GM21786 (cell line): ENCODE measurements around the gene SPTB.
"Not testable (repeated sequence)": the region's sequence is repeated elsewhere in the genome, so short reads cannot be mapped to it uniquely, and the experiment has no call there.

Experiments
- ATAC-seq: cut with Tn5 transposase; IDR thresholded peaks from one replicate; pipeline ENCODE4 v1.9.1; 2021; ENCODE audit not compliant: unreplicated experiment

SPTB gene

DNA sequence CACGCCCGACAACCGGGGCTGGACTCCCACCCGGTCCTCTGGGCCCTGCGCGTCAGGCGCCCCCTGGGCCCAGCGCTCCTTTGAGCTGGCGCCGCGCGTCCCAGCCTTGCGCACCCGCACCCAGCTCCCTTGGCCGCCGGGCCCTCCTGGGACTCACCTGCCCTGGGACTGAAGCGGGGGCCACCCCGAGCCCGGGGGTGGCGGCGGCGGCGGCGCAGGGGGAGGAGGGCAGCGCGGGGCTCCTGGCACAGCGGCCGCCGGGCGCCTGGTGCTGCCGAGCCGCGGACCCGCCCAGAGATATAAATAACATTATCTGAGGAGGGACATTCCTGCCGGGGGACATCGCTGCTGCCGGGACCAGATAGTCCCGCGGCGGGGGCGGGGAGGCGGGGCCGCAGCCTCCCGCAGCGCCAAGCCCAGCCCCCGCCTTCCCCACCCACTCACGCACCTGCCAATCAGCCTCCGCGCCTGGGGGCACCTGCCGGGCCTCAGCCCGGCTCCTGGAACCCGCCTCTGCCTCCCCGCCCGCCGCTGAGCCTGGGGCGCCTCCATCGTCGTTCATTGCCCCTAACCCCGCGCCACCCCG lies at the start of gene SPTB:
Gene SPTB, minus strand, starts transcription at position 273 of the 586 bp plus-strand sequence. CDS start 56,813 bp downstream, outside the sequence.
- ATAC-seq: no peak

- no peak for ATAC-seq
Measured at GRCh38 chr14:64929014-64929359, 49.3 kb upstream of the SPTB start.

DNA sequence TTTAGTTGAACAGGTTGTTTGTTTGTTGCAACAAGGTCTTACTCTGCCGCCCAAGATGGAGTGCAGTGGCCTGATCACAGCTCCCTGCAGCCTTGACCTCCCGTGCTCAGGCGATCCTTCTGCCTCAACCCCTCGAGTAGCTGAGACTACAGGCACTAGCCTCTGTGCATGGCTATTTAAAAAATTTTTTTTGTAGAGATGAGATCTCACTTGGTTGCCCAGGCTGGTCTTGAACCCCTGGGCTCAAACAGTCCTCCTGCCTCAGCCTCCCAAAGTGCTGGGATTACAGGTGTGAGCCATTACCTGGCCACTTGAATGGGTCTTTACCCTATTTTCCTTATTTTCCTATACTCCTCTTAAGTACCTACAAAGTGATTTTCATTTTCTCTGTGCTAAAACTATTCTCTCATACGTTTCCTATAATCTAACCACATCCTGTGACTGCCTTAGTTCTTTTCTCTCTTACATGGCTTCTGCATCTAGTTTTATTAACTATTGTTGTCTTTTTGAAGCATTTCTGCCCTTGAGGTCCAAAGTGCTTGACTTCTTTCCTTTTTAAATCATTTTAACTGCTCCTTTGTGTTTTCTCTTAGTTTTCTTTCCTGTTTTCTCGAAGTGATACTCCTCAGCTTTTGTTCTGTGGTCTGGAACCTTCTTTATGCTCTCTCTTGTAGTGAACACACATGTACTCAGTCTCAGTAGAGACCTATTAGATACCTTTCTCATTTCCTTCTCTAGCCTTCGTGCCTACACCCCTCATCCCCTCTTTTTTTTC lies 48.7 kb upstream of the SPTB start:
- peak; percentile 92 for ATAC-seq

GRCh38 chr14:64927031-64927430 lies 47.3 kb upstream of the SPTB start:
- no peak for ATAC-seq

DNA sequence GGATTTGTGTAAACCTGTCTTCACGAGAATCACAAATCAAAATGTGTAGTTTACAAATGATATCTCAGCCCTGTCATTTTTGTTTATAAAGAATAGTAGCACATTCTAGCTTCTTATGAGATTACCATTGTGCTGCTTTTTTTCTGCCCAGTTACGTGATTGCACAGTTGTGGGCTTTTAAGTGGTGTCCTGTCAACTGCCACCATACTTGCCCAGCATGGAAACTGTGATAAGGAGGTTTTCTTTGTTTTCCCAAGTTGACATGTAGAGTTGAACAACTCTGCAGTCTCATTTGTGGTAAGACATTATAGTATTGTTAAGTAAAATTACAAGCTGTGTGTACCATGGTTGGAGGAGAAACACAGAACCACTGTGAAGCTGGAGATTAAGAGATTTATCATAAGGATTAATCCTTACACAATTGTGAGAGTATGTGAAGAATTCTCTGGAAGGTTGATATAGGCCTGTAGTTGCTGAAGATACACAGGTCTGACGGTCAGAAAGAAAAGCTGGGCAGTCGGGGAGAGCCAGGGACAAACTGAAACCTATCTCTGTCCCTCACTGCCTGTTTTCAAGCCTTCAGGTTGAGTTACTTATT lies 46.8 kb upstream of the SPTB start:
- ATAC-seq: no peak

DNA sequence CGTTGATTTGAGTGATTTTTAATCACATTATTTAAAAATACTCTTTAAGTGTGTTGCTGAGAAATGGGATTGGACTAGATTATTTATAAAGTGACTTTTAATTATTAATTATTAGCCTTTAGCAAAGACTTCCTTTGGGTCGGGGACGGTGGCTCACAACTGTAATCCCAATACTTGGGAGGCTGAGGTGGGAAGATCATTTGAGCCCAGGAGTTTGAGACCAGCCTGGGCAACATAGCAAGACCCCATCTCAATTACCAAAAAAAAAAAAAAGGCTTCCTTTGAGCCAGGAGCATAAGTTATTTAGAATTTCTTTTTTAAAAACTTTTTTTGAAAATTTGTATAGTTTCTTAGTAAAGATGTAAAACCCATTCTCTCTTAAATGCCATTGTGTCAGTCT lies 43.3 kb upstream of the SPTB start:
- no peak for ATAC-seq

DNA sequence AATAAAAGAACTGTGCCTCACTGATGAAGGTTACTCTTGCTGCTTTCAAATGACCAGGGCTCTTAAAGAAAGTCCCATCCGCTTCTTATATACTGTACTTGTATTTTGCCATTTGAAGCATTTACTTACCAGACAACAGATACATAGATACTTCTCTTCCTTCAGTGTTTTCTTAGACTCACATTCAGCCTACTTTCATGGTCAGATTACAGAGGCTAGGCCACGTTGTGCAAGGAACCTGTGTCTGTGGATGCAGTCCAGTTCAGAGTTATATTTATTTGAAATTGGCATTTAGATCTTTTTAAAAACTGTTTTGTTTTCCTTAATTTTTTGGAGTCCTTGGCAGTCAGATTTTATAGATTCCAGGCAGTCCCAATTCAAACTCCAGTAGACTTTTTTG lies 40.8 kb upstream of the SPTB start:
- no peak for ATAC-seq

DNA sequence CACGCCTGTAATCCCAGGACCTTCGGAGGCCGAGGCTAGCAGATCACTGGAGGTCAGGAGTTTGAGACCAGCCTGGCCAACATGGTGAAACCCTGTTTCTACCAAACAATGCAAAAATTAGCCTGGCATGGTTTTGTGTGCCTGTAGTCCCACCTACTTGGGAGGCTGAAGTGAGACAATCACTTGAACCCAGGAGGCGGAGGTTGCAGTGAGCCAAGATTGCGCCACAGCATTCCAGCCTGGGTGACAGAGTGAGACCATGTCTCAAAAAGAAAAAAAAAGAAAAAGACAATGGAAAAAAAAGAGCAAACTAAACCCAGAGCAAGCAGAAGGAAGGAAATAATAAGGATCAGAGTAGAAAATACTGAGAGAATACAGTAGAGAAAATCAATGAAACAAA lies 39.9 kb upstream of the SPTB start:
- ATAC-seq: no peak

DNA sequence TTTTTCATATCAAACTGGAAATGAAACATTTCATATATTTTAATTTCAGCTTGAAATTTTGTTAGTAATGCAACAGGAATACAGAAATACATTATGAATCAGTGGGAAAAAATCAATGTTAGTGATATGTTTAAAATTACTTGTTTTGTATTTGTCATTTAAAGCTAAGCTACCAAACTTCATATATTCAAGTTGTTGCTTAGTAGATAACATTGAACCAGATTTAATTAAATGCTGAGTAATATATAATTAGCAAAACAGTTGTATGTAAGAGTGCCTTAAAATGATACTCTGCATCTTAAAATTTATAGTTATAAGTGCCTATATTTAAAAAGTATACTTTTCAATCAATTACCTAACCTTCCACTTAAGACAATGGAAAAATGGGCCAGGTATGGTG lies 39.5 kb upstream of the SPTB start:
- ATAC-seq: no peak

GRCh38 chr14:64918216-64918615 lies 38.5 kb upstream of the SPTB start:
- ATAC-seq: no peak

DNA sequence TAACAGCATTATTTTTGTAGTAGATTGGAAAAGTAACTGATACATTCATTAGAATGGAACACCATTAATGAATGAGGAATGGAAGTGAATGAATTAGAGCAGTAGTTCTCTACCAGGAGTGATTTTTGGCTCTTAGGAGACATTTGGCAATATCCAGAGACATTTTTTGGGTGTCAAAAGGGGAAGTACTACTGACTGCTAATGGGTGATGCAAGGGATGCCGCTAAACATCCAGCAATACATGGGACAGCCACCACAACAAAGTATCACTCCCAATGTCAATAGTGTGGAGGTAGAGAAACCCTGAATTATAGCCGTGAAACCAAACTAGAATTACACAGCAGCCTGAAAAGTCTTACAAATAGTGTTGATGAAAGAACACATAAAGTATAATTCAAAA lies 36.1 kb upstream of the SPTB start:
- ATAC-seq: no peak

- no peak for ATAC-seq
Measured at GRCh38 chr14:64915029-64915424, 35.3 kb upstream of the SPTB start.

DNA sequence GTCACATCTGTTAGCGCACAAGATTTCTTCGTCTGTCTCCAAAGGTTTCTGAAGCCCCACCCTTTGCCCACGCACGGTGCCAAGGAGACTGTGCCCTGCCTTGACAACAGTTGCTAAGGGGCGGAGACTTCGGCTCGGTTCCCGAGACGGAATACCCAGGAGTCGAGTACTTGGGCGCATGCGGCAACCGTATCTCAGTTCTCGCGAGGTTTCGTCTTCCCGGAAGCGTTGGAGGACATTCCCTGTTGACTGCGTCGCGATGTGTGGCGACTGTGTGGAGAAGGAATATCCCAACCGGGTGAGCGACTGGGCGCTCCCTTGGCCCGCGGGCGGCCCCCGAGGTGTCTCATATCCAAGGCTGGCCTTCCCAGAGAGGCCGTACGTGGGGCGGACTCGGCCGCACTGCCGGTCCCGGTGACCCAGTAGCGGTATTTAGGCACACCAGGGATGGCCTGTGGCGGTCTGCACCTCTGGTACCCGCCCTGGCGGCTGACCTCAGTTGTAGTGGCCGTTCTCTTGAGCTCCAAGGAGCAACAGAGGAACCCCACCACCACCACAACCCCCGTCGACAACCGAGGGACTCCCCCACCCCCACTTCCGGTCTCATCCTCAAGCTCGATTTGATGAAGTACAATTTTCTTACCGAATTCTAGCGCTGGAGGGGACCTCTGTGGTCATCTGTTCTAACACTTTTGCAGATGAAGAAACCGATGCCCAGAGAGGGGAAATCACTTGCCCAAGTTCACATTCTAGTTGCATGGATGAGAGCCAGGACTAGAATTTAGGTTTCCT lies 34.7 kb upstream of the SPTB start, which contains the start of gene CHURC1:
Gene CHURC1, plus strand, starts transcription at position 219 of the 792 bp plus-strand sequence. Its CDS starts 41 bp downstream, at position 260.
- peak; percentile 97 for ATAC-seq

DNA sequence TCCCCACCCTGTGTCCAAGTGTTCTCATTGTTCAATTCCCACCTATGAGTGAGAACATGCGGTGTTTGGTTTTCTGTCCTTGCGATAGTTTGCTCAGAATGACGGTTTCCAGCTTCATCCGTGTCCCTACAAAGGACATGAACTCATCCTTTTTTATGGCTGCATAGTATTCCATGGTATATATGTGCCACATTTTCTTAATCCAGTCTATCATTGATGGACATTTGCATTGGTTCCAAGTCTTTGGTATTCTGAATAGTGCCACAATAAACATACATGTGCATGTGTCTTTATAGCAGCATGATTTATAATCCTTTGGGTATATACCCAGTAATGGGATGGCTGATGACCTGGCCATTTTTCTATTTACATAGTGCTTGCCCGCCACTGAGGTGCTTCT lies 33.8 kb upstream of the SPTB start:
- ATAC-seq: not testable (repeated sequence)

DNA sequence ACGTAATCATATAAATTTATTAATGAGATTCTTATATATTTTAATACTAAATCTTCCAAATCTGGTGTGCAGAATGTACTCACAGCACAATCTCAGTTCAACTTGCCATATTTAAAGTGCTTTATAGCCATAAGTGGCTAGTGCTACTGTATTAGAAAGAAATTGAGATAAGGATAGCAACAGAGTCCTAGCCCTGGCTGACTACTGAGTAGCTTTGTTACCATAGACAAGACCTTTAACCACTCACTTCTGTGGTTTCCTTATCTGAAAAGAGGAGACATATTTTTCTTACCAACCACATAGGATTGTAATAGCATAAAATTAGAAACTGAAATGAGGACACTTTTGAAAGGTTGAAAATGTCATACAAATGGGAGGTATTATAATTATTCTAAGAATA lies 32.6 kb upstream of the SPTB start:
- no peak for ATAC-seq

DNA sequence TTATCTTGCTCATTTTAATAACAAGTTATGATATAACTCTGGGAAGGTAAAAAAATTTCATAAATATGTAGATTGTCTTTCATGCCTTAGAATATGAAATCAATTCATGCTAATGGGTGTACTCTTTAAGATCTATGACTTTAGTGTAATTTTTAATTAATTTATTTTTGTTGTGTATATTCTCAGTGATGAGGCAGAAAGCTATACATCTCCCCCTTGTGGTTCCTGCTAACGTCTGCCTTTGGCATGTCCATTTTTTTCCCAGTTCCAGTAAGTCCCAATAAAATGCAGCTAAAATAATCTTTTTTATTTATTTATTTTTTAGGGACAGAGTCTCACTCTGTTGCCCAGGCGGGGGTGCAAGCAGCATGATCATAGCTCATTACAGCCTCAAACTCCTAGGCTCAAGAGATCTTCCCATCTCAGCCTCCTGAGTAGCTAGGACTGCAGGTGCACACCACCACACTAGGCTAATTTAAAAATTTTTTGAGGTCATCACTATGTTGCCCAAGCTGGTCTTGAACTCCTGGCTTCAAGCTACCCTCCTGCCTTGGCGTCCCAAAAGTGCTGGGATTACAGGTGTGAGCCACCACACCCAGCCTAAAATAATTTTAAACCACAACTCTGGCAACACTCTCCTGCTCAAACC lies 31.3 kb upstream of the SPTB start:
- ATAC-seq: no peak

GRCh38 chr14:64906022-64906421 lies 26.3 kb upstream of the SPTB start:
- ATAC-seq: no peak

DNA sequence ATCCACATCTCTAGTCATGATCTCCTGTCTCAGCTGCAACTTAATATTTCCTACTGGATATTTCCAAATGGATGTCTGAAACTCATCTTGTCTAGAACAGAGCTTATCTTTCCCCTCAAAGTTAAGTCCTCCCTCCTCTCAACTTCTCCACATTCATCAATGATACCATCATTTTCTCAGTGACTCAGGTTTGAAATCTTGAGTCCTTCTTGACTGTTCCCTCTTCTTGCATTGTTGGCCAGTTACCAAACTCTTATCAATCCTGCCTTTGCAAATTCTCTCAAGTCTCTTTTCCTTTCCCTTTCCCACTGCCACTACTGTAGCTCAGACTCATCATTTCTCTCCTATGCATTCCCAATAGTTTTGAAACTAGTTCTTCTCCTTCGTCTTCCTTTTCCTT lies 20.3 kb upstream of the SPTB start:
- ATAC-seq: no peak

DNA sequence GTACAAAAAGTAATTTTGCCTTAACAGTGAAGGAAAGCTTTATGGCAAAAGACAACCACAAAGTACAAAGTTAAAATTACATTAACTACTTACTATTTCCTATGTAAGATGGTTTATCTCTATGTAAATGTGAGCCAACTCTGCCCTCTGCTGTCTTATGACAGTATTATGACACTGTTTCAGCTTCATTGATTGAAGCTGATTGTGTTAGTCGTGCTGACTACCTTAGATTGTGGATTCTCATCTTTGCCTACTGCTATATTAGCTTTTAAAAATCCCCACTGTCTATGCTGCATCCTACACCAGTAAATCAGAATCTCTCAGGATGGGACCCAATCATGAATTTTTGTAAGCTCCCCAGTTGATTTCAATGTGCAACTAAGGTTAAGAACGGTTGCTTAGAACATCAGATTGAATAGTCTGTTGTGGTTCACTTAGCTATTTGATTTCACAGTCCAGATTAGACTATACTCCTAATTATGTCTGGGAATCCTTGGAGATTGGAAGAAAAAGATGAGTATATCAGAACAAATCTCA lies 12.2 kb upstream of the SPTB start:
- ATAC-seq: no peak

GRCh38 chr14:64891173-64891838 lies 11.6 kb upstream of the SPTB start:
- ATAC-seq: no peak
